Pancreas (tissue), 10 donors: ENCODE measurements around the gene TOP1. TPM values are rescaled to one million over a fixed set of nuclear protein-coding genes. Genes with fewer than 3 reads are reported as not detected.

ENCODE experiments used
- ATAC-seq, 4 donors: fragments of 200-7000 bp; cut with Tn5 transposase; one replicate each; pipeline versions ENCODE4 v1.8.0 to v1.9.1; 2020; ENCODE audit warnings: mild to moderate bottlenecking in 4 of 4, moderate library complexity in 4 of 4
- DNase-seq, 6 donors: peaks; one replicate each; pipeline ENCODE4 v3.0.0-alpha.2; 2020
- FAIRE-seq: peaks from 2 replicates; lab custom pipeline; 2012; peaks lifted over from hg19 to GRCh38; lab: Jason Lieb, UNC
- H3K27ac ChIP-seq, 4 donors: fragments of 200-600 bp; sonication (generic); 1 replicate in 3 of 4; 2 replicates in 1 of 4; pipeline versions ENCODE4 v1.5.0 to v1.8.0; 2020
- H3K27me3 ChIP-seq, 4 donors: fragments of 200-600 bp; one replicate each; pipeline ENCODE4 v1.8.0; 2021
- H3K36me3 ChIP-seq, 3 donors: fragments of 200-600 bp; sonication (generic) in 1 of 3; one replicate each; pipeline versions ENCODE4 v1.5.0 to v1.8.0; 2020 to 2021
- H3K4me1 ChIP-seq, 3 donors: fragments of 200-600 bp; one replicate each; pipeline ENCODE4 v1.8.0; 2021
- H3K4me3 ChIP-seq, 4 donors: fragments of 200-600 bp; sonication (generic) in 2 of 4; one replicate each; pipeline versions ENCODE4 v1.5.0 to v1.8.0; 2020 to 2021
- H3K9me3 ChIP-seq, 4 donors: fragments of 200-600 bp; one replicate each; pipeline ENCODE4 v1.8.0; 2021
- WGBS, 2 donors: extraction: QIAGEN DNeasy Blood & Tissue Kit; methylation state at CpG; one replicate each; pipeline ENCODE4 v1.1.7; 2013; 5-methylcytosine and 5-hydroxymethylcytosine counted together
- intact Hi-C, 3 donors: fragments of 100-400 bp; cut with DNase I; formaldehyde crosslinking; loops; one replicate each; pipeline versions ENCODE4 v1.11.1 to v1.14.2; 2022
- polyA plus RNA-seq, 2 donors: library from polyadenylated mRNA; stranded (reverse); fragments of 200-250 nt; gene quantifications; one replicate each; pipeline ENCODE4 v1.2.3, GENCODE V29; 2013
- total RNA-seq, 6 donors: library from RNA; stranded (reverse); fragmentation: NEBNext Ultra II Directional in 4 of 6; extraction: Animal tissue kit (Norgen Biotek cat#: 25700) in 4 of 6; gene quantifications; one replicate each; pipeline versions ENCODE4 v1.2.1 to v1.2.4, GENCODE V29; 2021 to 2023
- TF ChIP-seq, protein P1 (sequence below), 4 donors: fragments of 200-600 bp; sonication (generic) in 3 of 4; IDR thresholded peaks; one replicate each; pipeline versions ENCODE4 v1.5.0 to v1.8.0; 2021; ENCODE audit warnings: antibody characterized with exemption in 4 of 4
- donor health status: healthy with polysubstance abuse.
- donor health status: DM: no; HTN: no; CAD: no; lungs with moderate emphysema.
- donor health status: DM: no; HTN: no; CAD: no.
- donor health status: control.
- donor health status: control.
- donor health status: Bipolar disorder and iron deficiency.
- donor health status: DM: yes; HTN: yes; CAD: no.
- donor health status: DM: no; HTN: no; CAD: no.
- donor health status: DM: no; HTN: no; CAD: no.
- donor health status: DM: yes; HTN: yes; CAD: no.

TOP1 gene
- total and polyA plus RNA-seq, 8 donors, result 9.6 to 25.6 (median 16.2) TPM

DNA sequence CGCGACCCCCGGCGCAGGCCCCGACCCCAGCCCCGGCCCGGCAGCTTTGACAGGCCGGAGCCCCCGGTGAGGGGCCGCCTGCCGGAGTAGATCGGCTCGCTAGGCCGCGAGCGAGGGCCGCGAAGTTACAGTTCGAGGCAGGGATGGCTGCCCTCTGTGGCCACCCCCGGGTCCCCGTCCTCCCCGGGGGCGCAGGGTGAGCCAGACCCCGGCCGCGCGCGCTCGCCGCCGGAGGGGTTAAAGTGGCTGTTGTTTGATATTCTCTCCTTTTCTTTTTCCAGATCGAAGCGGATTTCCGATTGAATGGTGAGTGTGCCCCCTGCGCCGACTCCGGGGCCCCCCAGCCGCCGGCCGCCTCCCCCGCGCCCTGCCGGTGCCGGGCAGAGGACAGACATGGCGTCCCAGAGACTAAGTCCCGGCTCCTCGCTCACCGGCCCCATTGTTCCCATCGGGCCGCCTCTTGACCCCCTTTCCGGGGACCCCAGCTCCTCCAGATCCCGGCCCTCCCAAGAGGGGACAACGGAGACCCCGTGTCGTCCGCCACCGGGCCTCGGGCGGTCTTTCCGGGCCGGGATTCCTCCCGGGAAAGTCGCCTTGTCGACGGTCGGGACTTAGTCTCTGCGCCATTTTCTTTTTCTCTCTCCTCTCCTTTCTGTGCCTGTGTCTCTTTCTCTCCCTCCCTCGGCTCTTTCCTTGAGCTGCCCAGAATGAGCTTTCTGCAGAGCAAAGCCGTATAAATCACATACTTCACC, 704 bp downstream of the TOP1 start:
- Histone ChIP-seq H3K9me3 (no peaks in the 10 kb centered on the region), H3K4me1 (peaks cover 21 to 44% (median 30%) of the 10 kb centered on the region in 3 donors), H3K36me3 (no peaks in the 10 kb centered on the region), H3K27me3 (no peaks in the 10 kb centered on the region), H3K27ac (peak overlapping the region; percentile 74 to 94 (median 92)), H3K4me3 (peak overlapping the region; percentile 62 to 100 (median 91))
- DNase-seq (peak in 4 of 6 donors; percentile 43 to 80 (median 65)), FAIRE-seq (no peak), ATAC-seq (peak; percentile 32 to 58 (median 38))
- WGBS, 2 donors, result 0 to 1% methylated on average over 60 to 69 of the region's 69 CpGs
- TF ChIP-seq, protein P1, sequence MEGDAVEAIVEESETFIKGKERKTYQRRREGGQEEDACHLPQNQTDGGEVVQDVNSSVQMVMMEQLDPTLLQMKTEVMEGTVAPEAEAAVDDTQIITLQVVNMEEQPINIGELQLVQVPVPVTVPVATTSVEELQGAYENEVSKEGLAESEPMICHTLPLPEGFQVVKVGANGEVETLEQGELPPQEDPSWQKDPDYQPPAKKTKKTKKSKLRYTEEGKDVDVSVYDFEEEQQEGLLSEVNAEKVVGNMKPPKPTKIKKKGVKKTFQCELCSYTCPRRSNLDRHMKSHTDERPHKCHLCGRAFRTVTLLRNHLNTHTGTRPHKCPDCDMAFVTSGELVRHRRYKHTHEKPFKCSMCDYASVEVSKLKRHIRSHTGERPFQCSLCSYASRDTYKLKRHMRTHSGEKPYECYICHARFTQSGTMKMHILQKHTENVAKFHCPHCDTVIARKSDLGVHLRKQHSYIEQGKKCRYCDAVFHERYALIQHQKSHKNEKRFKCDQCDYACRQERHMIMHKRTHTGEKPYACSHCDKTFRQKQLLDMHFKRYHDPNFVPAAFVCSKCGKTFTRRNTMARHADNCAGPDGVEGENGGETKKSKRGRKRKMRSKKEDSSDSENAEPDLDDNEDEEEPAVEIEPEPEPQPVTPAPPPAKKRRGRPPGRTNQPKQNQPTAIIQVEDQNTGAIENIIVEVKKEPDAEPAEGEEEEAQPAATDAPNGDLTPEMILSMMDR (IDR thresholded peaks at IDR 0.05), result no peak
- intact Hi-C loops, result no loop called here

DNA sequence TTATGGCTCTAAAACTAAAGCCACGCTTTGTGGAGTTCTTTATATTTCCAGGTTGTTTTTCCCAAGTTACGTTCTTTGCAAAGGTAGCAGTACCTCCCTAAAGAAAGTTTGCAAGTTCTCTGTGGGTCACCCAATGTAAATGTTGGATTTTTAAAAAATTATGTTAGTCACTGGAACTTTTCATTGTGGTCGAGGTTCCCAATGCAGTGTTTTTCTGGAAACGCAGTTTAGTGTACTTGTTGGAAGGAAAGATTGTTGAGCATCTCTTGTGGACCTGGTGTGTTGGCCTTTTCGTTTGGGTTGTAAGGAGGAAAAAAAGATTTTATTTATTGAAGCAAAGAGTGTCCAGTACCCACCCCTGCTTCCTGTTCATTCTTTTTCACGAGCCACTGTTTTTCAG, 1.4 kb downstream of the TOP1 start:
- Histone ChIP-seq H3K9me3 (no peaks in the 10 kb centered on the region), H3K4me1 (peaks cover 21 to 46% (median 30%) of the 10 kb centered on the region in 3 donors), H3K36me3 (no peaks in the 10 kb centered on the region), H3K4me3 (peak overlapping the region; percentile 62 to 100 (median 91)), H3K27me3 (no peaks in the 10 kb centered on the region), H3K27ac (peak overlapping the region in 2 of 4 donors; percentile 93 to 94)
- 24 to 25% methylated on average over 6 of the region's 6 CpGs for WGBS, 2 donors
- TF ChIP-seq, protein P1 (IDR thresholded peaks at IDR 0.05), result no peak
- no peak for FAIRE-seq
- DNase-seq, result no peak
- no peak for ATAC-seq
- intact Hi-C loops, result no loop called here

DNA sequence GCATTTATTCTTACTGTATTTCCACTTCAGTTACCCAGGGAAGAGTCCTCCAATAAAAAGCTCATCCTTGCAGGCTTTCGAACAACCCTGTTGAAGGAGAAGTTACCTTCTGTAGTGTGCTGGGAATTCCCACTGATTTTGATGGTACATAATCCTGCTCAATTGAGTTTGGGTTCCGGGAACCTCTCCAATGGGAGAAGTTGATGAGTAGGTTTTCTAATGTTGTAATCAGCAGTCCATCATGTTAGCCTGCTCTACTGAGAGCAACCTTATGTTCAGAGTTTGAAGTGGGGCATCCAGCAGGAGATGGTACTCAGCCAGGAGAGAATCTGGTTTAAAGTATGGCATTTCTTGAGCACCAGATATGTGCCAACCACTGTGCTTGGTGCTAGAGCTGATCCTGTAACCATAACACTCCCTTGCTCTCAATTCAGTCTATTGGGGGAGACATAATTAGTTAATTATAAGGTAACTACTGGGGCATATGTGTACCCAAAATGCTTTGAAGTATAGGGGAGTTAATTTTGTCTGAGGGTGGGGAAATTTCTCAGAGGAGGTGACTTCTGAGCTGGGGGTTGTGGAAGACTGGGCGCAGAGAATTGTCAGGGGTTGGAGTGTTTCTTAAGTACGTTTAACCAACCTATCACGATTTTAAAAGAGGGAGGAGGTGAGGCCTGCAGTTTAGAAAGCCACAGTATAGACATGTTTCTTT, 2.1 kb downstream of the TOP1 start:
- FAIRE-seq, result no peak
- Histone ChIP-seq H3K27me3 (no peaks in the 10 kb centered on the region), H3K4me1 (peaks cover 21 to 46% (median 30%) of the 10 kb centered on the region in 3 donors), H3K9me3 (no peaks in the 10 kb centered on the region), H3K27ac (peak overlapping the region in 2 of 4 donors; percentile 93 to 94), H3K4me3 (peak overlapping the region in 3 of 4 donors; percentile 84 to 100 (median 98)), H3K36me3 (no peaks in the 10 kb centered on the region)
- no peak for ATAC-seq
- intact Hi-C loops, result no loop called here
- 56 to 58% methylated on average over 5 of the region's 5 CpGs for WGBS, 2 donors
- TF ChIP-seq, protein P1 (IDR thresholded peaks at IDR 0.05), result no peak
- DNase-seq, result no peak

DNA sequence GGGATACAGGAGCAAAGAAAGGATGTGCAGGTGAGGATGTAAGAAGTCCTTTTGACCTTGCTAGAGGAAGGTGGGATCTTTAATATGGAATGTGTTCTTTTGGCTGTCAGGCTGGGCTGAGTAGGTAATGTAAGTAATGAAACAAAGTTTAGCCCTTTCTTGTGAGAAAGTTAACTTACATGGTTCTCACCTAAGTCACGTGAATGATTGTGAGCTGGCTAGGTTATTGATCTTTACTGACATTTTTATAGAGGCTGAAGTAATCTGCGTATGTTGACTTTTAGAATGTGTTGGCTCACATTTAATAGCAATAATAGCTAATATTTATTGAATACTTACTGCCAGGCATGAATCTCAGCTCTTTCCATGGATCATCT, 2.6 kb downstream of the TOP1 start:
- DNase-seq (no peak), FAIRE-seq (no peak), ATAC-seq (no peak)
- Histone ChIP-seq H3K9me3 (no peaks in the 10 kb centered on the region), H3K36me3 (no peaks in the 10 kb centered on the region), H3K4me3 (peak overlapping the region in 1 of 4 donors; percentile 100), H3K4me1 (peaks cover 21 to 46% (median 30%) of the 10 kb centered on the region in 3 donors), H3K27me3 (no peaks in the 10 kb centered on the region), H3K27ac (no peak overlapping the region)
- intact Hi-C loops, result no loop called here
- TF ChIP-seq, protein P1 (IDR thresholded peaks at IDR 0.05), result no peak
- WGBS, 2 donors, result 18 to 34% methylated on average over 2 of the region's 2 CpGs
